Endothelial cell of umbilical vein (primary cell): Measurements from ENCODE around the gene VSIG4. TPM values are rescaled to one million over a fixed set of nuclear protein-coding genes. Genes with fewer than 3 reads are reported as not detected.

Source experiments
- BruUV-seq: library from RNA; stranded (reverse); fragments of 400-500 nt; replicated peaks from 2 replicates; lab custom pipeline; 2021; lab: Mats Ljungman, UMichigan
- CTCF ChIA-PET: fragments of 300-600, 350-600 bp; sonication (Branson Sonifier 250); formaldehyde crosslinking; loops from one replicate; lab custom pipeline; 2021; ENCODE audit warnings: antibody characterized with exemption, inconsistent platforms; lab: Charles Lee
- POLR2A ChIA-PET: fragments of 300-600, 350-600 bp; sonication (Branson Sonifier 250); formaldehyde crosslinking; loops from one replicate; lab custom pipeline; 2021; ENCODE audit warnings: antibody characterized with exemption, inconsistent platforms; lab: Charles Lee
- DNase-seq: peaks from one replicate; pipeline ENCODE4 v3.0.0-alpha.2; 2011; ENCODE audit warnings: low read depth, low spot score
- FAIRE-seq: peaks from 2 replicates; lab custom pipeline; 2011; peaks lifted over from hg19 to GRCh38; lab: Jason Lieb, UNC
- H2AFZ ChIP-seq: 2 replicates; pipeline ENCODE4 v1.6.0; 2012; ENCODE audit warnings: low read depth, low read length, control low read depth, inconsistent platforms
- H3K27ac ChIP-seq: 2 replicates; pipeline ENCODE4 v1.5.1; 2011; ENCODE audit warnings: low read depth, mild to moderate bottlenecking, control low read depth, low read length, moderate library complexity; ENCODE audit not compliant: insufficient read depth
- H3K27me3 ChIP-seq, 2 experiments: 2 replicates each; pipeline versions ENCODE4 v1.6.0 to v1.6.1; 2011; ENCODE audit warnings: low read length in 2 of 2, mixed read lengths in 1 of 2; ENCODE audit not compliant: control insufficient read depth in 2 of 2, insufficient read depth in 2 of 2
- H3K36me3 ChIP-seq, 2 experiments: 2 replicates in 1 of 2; 3 replicates in 1 of 2; pipeline ENCODE4 v1.5.1; 2011; ENCODE audit warnings: low read length in 2 of 2, mild to moderate bottlenecking in 1 of 2, moderate library complexity in 1 of 2; ENCODE audit not compliant: control insufficient read depth in 2 of 2, insufficient read depth in 2 of 2; ENCODE audit errors: extremely low read depth in 1 of 2
- H3K4me1 ChIP-seq: 3 replicates; pipeline ENCODE4 v1.5.1; 2011; ENCODE audit warnings: mild to moderate bottlenecking, low read length; ENCODE audit not compliant: control insufficient read depth, insufficient read depth; ENCODE audit errors: extremely low read depth
- H3K4me2 ChIP-seq: 2 replicates; pipeline ENCODE4 v1.6.1; 2011; ENCODE audit warnings: low read length, control low read depth, mixed read lengths; ENCODE audit not compliant: insufficient read depth
- H3K4me3 ChIP-seq, 3 experiments: fragments of 200-600 bp in 1 of 3; sonication (generic), shearing (Covaris generic) in 1 of 3; replicated peaks in 1 of 3; 2 replicates each; pipeline ENCODE4 v1.5.1; 2011 to 2016; ENCODE audit warnings: control low read depth in 3 of 3, low read length in 3 of 3, mild to moderate bottlenecking in 2 of 3, inconsistent platforms in 1 of 3, low read depth in 1 of 3, moderate library complexity in 1 of 3; ENCODE audit not compliant: insufficient read depth in 1 of 3
- H3K79me2 ChIP-seq: 2 replicates; pipeline ENCODE4 v1.6.0; 2012; ENCODE audit warnings: low read length, inconsistent platforms; ENCODE audit not compliant: control insufficient read depth, insufficient read depth
- H3K9ac ChIP-seq: replicated peaks from 2 replicates; pipeline ENCODE3; 2011; ENCODE audit warnings: low read length, control low read depth; ENCODE audit not compliant: insufficient read depth; ENCODE audit errors: extremely low read depth
- H3K9me1 ChIP-seq: replicated peaks from 3 replicates; pipeline ENCODE4 v1.6.0; 2011; ENCODE audit warnings: mild to moderate bottlenecking, low read length; ENCODE audit not compliant: control insufficient read depth, insufficient read depth; ENCODE audit errors: extremely low read depth
- H3K9me3 ChIP-seq: replicated peaks from 2 replicates; pipeline ENCODE4 v1.5.1; 2012; ENCODE audit warnings: low read length, inconsistent platforms; ENCODE audit not compliant: control insufficient read depth, insufficient read depth
- H4K20me1 ChIP-seq: replicated peaks from 2 replicates; pipeline ENCODE3; 2011; ENCODE audit warnings: mild to moderate bottlenecking, low read length; ENCODE audit not compliant: control insufficient read depth, insufficient read depth; ENCODE audit errors: extremely low read depth
- EZH2 ChIP-seq: IDR thresholded peaks from 2 replicates; pipeline ENCODE4 v1.6.1; 2012; ENCODE audit warnings: borderline replicate concordance, low read depth, mild to moderate bottlenecking, moderate library complexity, low read length, inconsistent platforms; ENCODE audit not compliant: severe bottlenecking
- FOS ChIP-seq: IDR thresholded peaks from 2 replicates; pipeline ENCODE4 v1.6.1; 2011; ENCODE audit warnings: mild to moderate bottlenecking, low read length, moderate library complexity, borderline replicate concordance; ENCODE audit not compliant: insufficient read depth
- GATA2 ChIP-seq: IDR thresholded peaks from 2 replicates; pipeline ENCODE4 v1.7.0; 2011; ENCODE audit warnings: low read depth, mild to moderate bottlenecking, moderate library complexity, mixed read lengths, low read length; ENCODE audit not compliant: insufficient read length, insufficient read depth
- JUN ChIP-seq: IDR thresholded peaks from 2 replicates; pipeline ENCODE4 v1.6.1; 2011; ENCODE audit warnings: borderline replicate concordance, low read depth; ENCODE audit not compliant: insufficient read length, insufficient read depth
- MYC ChIP-seq: IDR thresholded peaks from one replicate; pipeline ENCODE4 v1.6.1; 2011; ENCODE audit warnings: mild to moderate bottlenecking, low read depth, low read length
- POLR2A ChIP-seq: IDR thresholded peaks from 2 replicates; pipeline ENCODE4 v1.6.1; 2012; ENCODE audit warnings: low read depth, mild to moderate bottlenecking, control low read depth, low read length
- POLR2AphosphoS5 ChIP-seq: IDR thresholded peaks from 2 replicates; pipeline ENCODE4 v1.6.1; 2012; ENCODE audit warnings: low read depth, mild to moderate bottlenecking, control low read depth, low read length, moderate library complexity; ENCODE audit not compliant: insufficient read depth
- dilution Hi-C: fragments of 300-500 bp; cut with MboI; formaldehyde crosslinking; loops from one replicate; pipeline ENCODE4 v1.15.0; 2019; ENCODE audit warnings: low sequenced_read_pairs; ENCODE audit not compliant: extremely low pct_ligation_motif_present
- intact Hi-C: fragments of 100-400 bp; cut with micrococcal nuclease; formaldehyde crosslinking; loops from one replicate; pipeline ENCODE4 v1.10.0; 2022
- polyA plus RNA-seq, 4 experiments: library from polyadenylated mRNA; depleted of rRNA in 3 of 4; stranded (reverse) in 3 of 4; unstranded in 1 of 4; fragments of >200 nt; gene quantifications; 2 replicates each; pipeline versions ENCODE4 v1.2.1 to v1.2.3, GENCODE V29; 2011 to 2012; ENCODE audit warnings: missing spikeins in 1 of 4
- total RNA-seq: library from RNA; stranded (reverse); gene quantifications from 2 replicates; pipeline ENCODE4 v1.2.3, GENCODE V29; 2021
- TF ChIP-seq, protein P1 (sequence below): IDR thresholded peaks from 2 replicates; pipeline ENCODE4 v1.6.1; 2011; ENCODE audit not compliant: insufficient read depth, insufficient read length
- TF ChIP-seq, protein P2 (sequence below), 2 donors: IDR thresholded peaks; 1 replicate in 1 of 2; 2 replicates in 1 of 2; pipeline ENCODE4 v1.5.1; 2011; ENCODE audit warnings: low read length in 2 of 2, mild to moderate bottlenecking in 2 of 2, moderate library complexity in 2 of 2, control low read depth in 1 of 2, inconsistent platforms in 1 of 2, low read depth in 1 of 2; ENCODE audit not compliant: insufficient read depth in 1 of 2; ENCODE audit errors: extremely low read depth in 1 of 2

The VSIG4 gene
- total and polyA plus RNA-seq, 2 donors (not counting 3 experiments of a cell fraction or from before 2014, with no cell fraction given): not detected

DNA sequence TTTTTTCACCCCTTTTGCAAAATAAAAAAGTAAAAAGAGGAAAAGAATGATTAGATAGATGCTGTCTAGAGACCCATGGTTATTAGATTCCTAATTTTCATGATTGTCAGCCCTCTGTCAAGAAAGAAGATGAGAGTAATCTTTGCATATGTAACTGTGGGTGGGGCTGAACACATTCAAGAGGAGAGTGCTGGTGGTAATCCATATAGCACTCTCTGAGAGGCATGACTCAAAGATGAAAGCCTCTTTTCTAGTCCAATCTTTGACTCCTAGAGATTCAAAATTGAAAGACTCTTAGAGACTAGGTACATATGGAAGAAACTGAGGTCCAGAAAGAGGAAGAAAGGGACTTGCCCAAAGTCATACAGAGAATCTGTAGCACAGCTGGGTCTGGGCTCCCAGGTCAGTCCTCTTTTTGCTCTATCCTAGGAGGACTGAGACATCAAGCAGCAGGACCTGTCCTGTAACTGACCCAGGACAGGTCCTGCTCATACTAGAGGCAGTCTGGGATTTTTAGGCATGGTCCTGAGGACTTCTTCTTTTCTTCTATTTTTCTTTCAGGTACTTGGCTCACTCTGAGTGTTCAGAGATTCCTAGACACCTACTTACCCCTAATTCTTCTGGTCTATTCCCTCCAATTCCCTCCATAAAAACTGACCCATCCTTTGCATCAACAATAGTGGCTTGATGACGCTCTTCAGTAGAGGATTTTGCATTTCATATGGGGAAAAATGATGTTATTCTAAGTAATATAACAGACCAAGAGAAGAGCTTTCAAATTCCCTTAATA, 23.8 kb downstream of the VSIG4 start:
- no peaks in the 10 kb centered on the region for H3K9me1 ChIP-seq
- TF ChIP-seq GATA2 (no peak), POLR2A (no peak), EZH2 (no peak), FOS (no peak), JUN (no peak), POLR2AphosphoS5 (no peak), MYC (no peak)
- TF ChIP-seq, protein P1, sequence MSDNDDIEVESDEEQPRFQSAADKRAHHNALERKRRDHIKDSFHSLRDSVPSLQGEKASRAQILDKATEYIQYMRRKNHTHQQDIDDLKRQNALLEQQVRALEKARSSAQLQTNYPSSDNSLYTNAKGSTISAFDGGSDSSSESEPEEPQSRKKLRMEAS: no peak
- TF ChIP-seq, protein P2, sequence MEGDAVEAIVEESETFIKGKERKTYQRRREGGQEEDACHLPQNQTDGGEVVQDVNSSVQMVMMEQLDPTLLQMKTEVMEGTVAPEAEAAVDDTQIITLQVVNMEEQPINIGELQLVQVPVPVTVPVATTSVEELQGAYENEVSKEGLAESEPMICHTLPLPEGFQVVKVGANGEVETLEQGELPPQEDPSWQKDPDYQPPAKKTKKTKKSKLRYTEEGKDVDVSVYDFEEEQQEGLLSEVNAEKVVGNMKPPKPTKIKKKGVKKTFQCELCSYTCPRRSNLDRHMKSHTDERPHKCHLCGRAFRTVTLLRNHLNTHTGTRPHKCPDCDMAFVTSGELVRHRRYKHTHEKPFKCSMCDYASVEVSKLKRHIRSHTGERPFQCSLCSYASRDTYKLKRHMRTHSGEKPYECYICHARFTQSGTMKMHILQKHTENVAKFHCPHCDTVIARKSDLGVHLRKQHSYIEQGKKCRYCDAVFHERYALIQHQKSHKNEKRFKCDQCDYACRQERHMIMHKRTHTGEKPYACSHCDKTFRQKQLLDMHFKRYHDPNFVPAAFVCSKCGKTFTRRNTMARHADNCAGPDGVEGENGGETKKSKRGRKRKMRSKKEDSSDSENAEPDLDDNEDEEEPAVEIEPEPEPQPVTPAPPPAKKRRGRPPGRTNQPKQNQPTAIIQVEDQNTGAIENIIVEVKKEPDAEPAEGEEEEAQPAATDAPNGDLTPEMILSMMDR (IDR thresholded peaks at IDR 0.05; ENCODE audit: extremely low read depth in 1 of 2, insufficient read depth in 1 of 2, low read depth in 1 of 2, low read length in 2 of 2): no peak
- no peak overlapping the region for H3K4me3 ChIP-seq
- no peaks in the 10 kb centered on the region for H3K79me2 ChIP-seq
- no peak for DNase-seq
- CTCF ChIA-PET: interaction anchor here (1.1 kb wide), 1 partner anchor 8 kb away, joined by 3 read pairs; no protein-coding TSS in a partner anchor
- H3K27ac ChIP-seq: no peak overlapping the region
- H3K36me3 ChIP-seq: no peaks in the 10 kb centered on the region
- no peaks in the 10 kb centered on the region for H3K9me3 ChIP-seq
- no peak overlapping the region for H3K9ac ChIP-seq
- BruUV-seq: no TSS peak
- no peak overlapping the region for H2AFZ ChIP-seq
- POLR2A ChIA-PET: no interaction called here
- dilution Hi-C loops: no loop called here
- no peak overlapping the region for H3K4me2 ChIP-seq
- no peak for FAIRE-seq
- H3K27me3 ChIP-seq: no peaks in the 10 kb centered on the region
- no peaks in the 10 kb centered on the region for H3K4me1 ChIP-seq
- intact Hi-C loops: no loop called here
- no peaks in the 10 kb centered on the region for H4K20me1 ChIP-seq
